Measurements from ENCODE around the gene ZDHHC24. TPM values are rescaled to one million over a fixed set of nuclear protein-coding genes. Genes with fewer than 3 reads are reported as not detected.

ZDHHC24 gene
- total RNA-seq, 2 donors from 2014 or later = 9.0 TPM

GRCh38 chr11:66569076-66569475 lies 23.2 kb upstream of the ZDHHC24 start:
- no peak for DNase-seq (ENCODE audit: low spot score)
- intact Hi-C loops (cut with DNase I) = no loop called here

DNA sequence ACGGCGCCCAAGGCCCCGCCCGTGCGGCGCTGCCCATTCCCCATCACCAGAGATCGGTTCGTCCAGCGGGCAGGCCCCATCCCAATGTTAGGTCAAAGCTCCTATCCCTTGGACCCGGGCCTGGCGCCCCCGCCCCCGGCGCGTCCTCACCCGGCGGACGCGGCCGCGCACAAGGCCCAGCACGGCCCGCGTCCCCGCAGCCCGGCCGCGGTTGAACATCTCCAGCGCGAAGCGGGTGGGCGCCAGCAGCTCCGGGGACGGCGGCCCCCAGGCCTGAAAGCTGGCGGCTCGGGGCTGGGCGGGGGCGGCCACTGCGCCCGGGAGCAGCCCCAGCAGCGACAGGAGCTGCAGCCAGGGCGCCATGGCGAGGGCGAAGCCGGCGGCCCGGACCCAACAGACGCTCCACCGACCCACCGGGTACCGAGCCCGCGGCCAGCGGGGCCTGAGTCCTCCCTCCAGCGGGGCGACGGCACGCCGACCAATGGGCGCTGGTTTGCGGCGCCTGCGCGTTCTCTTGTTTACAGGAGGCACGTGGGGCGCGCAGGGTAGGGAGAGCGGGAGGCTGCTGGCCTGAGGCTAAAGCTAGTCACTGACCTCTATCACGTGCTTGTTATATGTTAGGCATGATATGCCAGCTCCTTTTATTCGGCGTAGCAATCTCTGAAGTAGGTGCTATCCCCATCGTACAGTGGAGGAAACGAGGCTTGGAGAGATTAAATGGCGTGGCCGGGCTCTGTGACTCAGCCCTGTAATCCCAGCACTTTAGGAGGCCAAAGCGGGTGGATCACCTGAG lies 22.5 kb upstream of the ZDHHC24 start, which contains the start of gene CTSF:
TSS of gene CTSF (minus strand) at position 483 of the 793 bp plus-strand sequence. CDS start at position 363, 120 bp downstream.
- DNase-seq (ENCODE audit: low spot score) = peak; percentile 95
- intact Hi-C loops (cut with DNase I) = no loop called here

- DNase-seq (ENCODE audit: low spot score) = no peak
- intact Hi-C loops (cut with DNase I) = no loop called here
These were observed 21.9 kb upstream of the ZDHHC24 start for GRCh38 chr11:66567787-66568123.

GRCh38 chr11:66566221-66566620 lies 20.4 kb upstream of the ZDHHC24 start:
- intact Hi-C loops (cut with DNase I) = no loop called here
- no peak for DNase-seq (ENCODE audit: low spot score)

- DNase-seq (ENCODE audit: low spot score) = no peak
- intact Hi-C loops (cut with DNase I) = no loop called here
These were observed 19.1 kb upstream of the ZDHHC24 start for GRCh38 chr11:66564984-66565383.

- no peak for DNase-seq (ENCODE audit: low spot score)
- intact Hi-C loops (cut with DNase I) = no loop called here
These were observed 18.7 kb upstream of the ZDHHC24 start for GRCh38 chr11:66564538-66564937.

GRCh38 chr11:66563832-66564231 lies 18.0 kb upstream of the ZDHHC24 start:
- DNase-seq (ENCODE audit: low spot score) = no peak
- intact Hi-C loops (cut with DNase I) = no loop called here

DNA sequence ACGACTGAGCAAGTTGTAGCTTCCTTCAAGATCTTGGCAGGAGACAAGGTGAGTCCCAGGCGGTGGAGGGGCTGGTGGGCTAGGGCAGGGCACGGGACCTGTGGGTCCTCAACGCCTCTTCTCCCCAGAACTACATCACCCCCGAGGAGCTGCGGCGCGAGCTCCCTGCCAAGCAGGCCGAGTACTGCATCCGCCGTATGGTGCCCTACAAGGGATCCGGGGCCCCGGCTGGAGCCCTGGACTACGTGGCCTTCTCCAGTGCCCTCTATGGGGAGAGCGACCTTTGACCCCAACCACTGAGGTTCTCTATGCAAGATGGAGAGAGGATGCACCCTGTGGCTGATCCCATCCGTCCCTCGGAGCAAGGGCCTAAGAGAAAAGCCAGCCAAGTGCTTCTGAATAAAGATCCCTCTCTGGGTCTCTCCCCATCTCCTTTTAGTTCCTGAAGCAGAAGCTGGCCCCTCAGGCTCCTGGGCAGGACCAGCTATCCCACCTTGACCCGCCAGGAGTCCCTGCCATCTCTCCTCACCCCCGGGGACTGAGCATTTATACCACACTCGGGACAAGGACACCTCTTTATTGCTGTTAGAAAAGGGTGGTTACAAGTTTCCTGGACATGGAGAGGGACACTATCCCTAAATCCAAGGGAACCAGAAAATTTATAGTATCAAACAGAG lies 17.2 kb upstream of the ZDHHC24 start:
- intact Hi-C loops (cut with DNase I) = no loop called here

DNA sequence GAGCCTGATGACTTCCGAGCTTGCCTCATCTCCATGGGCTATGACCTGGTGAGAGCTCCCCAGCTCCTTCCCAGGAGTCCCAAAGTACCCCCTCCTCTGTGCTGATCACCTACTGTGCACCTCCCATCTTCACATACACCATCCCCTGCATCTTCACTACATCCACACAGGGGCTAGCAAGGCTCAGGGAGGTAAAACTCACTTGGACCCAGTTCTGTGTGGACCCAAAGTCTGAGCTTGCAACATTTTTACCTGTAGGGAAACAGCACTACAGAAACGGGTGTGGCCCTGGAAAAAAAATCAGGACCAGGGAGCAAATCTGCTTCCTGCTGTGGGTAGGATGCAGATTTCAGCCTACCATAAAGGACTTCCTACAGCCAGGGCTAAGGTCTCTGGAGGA lies 16.4 kb upstream of the ZDHHC24 start:
- no peak for DNase-seq (ENCODE audit: low spot score)
- intact Hi-C loops (cut with DNase I) = no loop called here

More for the DNA sequence above, 17.2 kb upstream of the ZDHHC24 start:
- DNase-seq (ENCODE audit: low spot score) = no peak

DNA sequence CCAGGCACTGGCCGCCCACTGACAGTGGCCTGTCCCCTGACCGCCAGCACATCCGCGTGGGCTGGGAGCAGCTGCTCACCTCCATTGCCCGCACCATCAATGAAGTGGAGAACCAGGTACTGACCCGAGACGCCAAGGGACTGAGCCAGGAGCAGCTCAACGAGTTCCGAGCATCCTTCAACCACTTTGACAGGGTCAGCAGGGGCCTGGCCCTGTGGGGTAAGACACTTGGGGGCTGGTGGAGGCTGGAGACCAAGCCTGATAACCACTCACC lies 16.1 kb upstream of the ZDHHC24 start:
- no peak for DNase-seq (ENCODE audit: low spot score)
- intact Hi-C loops (cut with DNase I) = no loop called here

DNA sequence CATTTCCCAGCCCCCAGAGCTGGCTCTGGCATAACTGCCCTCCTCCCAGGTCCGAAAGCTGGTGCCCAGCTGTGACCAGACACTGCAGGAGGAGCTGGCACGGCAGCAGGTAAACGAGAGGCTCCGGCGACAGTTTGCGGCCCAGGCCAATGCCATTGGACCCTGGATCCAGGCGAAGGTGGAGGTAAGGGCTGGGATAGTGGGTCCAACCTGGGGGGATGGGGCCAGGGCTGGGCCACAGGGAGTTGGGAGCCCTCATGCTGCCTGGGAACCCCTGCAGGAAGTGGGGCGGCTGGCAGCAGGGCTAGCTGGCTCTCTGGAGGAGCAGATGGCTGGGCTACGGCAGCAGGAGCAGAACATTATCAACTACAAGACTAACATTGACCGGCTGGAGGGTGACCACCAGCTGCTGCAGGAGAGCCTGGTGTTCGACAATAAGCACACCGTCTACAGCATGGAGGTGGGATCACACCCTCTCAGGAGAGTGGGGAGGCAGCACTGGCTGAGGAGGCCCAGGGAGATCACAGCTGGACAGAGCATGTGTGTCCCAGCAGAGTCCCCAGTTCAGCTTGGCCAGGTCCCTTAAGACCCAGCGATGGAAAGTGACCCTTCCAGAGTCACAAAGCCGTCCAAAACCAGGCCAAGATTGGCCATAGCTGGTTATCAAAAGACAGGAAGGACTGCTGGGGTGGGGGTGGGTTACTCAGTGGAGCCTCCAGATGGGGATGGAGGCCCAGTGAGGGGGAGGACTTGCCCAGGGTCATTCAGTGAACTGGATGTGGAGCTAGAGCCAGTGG lies 15.5 kb upstream of the ZDHHC24 start:
- intact Hi-C loops (cut with DNase I) = no loop called here
- DNase-seq (ENCODE audit: low spot score) = no peak

- no peak for DNase-seq (ENCODE audit: low spot score)
- intact Hi-C loops (cut with DNase I) = loop anchor here in 1 of 2 donors (2.0 kb wide), 1 partner anchor 43 kb away; no protein-coding TSS in a partner anchor
These were observed 14.2 kb upstream of the ZDHHC24 start for GRCh38 chr11:66559866-66560676.

DNA sequence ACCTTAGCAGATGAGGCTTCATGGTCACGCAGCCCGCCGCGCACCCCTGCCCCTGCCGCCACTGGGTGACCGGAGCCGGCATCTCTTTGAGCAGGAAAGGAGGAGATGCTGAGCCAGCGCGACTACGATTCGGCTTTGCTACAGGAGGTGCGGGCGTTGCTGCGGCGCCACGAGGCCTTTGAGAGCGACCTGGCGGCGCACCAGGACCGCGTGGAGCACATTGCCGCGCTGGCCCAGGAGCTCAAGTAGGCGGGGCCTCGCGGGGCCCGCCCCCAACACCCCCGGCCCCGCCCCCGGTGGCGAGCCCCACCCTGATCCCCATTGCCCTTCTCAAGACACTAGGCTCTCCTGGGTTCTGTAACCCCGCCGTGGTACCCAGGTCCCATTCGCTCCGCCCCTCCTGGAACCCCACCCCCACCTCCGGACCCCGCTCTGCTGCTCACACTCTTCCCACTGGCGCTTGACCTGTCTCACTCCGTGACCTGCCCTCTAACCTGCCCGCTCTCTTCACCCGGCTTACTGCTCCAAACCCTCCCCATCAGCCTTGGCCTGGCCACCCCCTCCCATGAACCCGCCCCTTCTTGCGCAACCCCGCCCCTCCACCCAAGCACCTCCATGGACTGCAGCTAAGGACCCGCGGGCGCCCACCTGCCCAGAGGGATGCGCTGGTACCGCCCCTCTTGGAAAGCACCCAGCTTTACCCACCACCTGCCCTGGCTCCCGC lies 13.5 kb upstream of the ZDHHC24 start:
- DNase-seq (ENCODE audit: low spot score) = peak; percentile 80
- intact Hi-C loops (cut with DNase I) = loop anchor here in 1 of 2 donors (2.0 kb wide), 1 partner anchor 43 kb away; no protein-coding TSS in a partner anchor

DNA sequence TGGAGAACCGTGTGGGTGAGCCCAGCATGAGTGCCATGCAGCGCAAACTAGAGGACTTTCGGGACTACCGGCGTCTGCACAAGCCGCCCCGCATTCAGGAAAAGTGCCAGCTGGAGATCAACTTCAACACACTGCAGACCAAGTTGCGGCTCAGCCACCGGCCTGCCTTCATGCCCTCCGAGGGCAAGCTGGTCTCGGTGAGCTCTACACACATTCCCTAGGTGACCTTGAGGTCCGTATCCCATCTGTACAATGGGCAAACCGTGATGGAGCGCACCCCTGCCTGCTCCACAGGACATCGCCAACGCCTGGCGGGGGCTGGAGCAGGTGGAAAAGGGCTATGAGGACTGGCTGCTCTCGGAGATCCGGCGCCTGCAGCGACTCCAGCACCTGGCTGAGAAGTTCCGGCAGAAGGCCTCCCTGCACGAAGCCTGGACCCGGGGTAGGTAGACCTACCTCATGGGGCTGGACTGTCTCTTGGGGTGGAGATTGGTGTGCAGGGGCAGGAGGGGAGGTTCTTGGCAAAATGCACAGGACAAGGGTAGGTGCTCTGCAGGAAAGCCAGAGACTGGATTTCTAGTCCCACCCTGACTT lies 12.0 kb upstream of the ZDHHC24 start:
- intact Hi-C loops (cut with DNase I) = loop anchor here in 1 of 2 donors (2.0 kb wide), 1 partner anchor 45 kb away; no protein-coding TSS in a partner anchor
- peak; percentile 80 for DNase-seq (ENCODE audit: low spot score)

DNA sequence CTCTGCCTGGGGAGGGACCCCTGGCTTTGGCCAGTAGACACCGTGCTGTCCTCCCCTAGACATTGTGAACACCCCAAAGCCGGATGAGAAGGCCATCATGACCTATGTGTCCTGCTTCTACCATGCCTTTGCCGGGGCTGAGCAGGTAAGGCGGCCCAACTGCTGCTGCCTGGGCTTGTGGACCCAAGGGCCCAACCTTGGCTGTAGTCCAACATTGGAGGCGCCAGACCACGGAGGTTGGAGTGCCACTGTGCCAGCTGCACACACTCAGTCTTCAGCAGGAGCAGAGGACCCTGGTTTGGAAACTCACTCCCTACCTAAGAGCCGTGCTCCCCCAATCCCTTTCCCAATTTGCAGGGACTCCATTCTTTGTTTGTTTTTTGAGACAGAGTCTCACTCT lies 10.2 kb upstream of the ZDHHC24 start:
- intact Hi-C loops (cut with DNase I) = no loop called here
- DNase-seq (ENCODE audit: low spot score) = no peak

- intact Hi-C loops (cut with DNase I) = no loop called here
- DNase-seq (ENCODE audit: low spot score) = no peak
These were observed 9.6 kb upstream of the ZDHHC24 start for GRCh38 chr11:66555416-66555815.

GRCh38 chr11:66554602-66555001 lies 8.8 kb upstream of the ZDHHC24 start:
- DNase-seq (ENCODE audit: low spot score) = no peak
- intact Hi-C loops (cut with DNase I) = no loop called here

DNA sequence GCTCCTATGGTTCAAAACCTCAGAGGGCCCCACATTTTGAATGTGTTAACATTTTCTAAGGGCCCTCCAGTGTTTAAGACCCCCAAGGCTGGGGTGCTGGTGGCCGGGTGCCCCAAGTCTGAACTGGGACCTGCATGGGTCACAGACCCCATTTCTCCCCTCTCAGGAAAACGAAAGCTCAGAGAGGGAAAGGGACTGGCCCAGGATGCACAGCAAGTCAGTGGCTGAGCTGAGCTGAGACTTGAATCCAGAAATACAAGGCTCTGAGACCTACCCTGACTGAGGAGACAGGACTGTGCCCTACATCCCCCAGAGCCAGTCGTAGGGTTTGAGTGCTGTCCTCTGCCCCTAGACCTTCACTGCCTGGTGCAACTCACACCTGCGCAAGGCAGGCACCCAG lies 5.0 kb upstream of the ZDHHC24 start:
- intact Hi-C loops (cut with DNase I) = no loop called here
- DNase-seq (ENCODE audit: low spot score) = no peak

All from posterior vena cava (tissue), 2 donors.